Osteocyte (in vitro differentiated cells): ENCODE data around the gene KCNK7. TPM values are rescaled to one million over a fixed set of nuclear protein-coding genes. Genes with fewer than 3 reads are reported as not detected.

Source experiments
- DNase-seq: peaks from one replicate; pipeline ENCODE4 v3.0.0; 2021; ENCODE audit warnings: mixed read lengths; ENCODE audit not compliant: unreplicated experiment; ENCODE audit errors: extremely low spot score
- H3K27ac Mint-ChIP-seq: one replicate; pipeline ENCODE4 v1.8.0; 2021; ENCODE audit warnings: mild to moderate bottlenecking, mixed read lengths; ENCODE audit not compliant: unreplicated experiment
- H3K27me3 Mint-ChIP-seq: one replicate; pipeline ENCODE4 v1.8.0; 2021; ENCODE audit warnings: mixed read lengths; ENCODE audit not compliant: unreplicated experiment
- H3K36me3 Mint-ChIP-seq: one replicate; pipeline ENCODE4 v1.8.0; 2021; ENCODE audit warnings: mixed read lengths; ENCODE audit not compliant: unreplicated experiment
- H3K4me1 Mint-ChIP-seq: one replicate; pipeline ENCODE4 v1.8.0; 2021; ENCODE audit warnings: mixed read lengths; ENCODE audit not compliant: unreplicated experiment
- H3K4me3 Mint-ChIP-seq: one replicate; pipeline ENCODE4 v1.8.0; 2021; ENCODE audit warnings: mild to moderate bottlenecking, moderate library complexity, mixed read lengths; ENCODE audit not compliant: unreplicated experiment
- H3K9me3 Mint-ChIP-seq: one replicate; pipeline ENCODE4 v1.8.0; 2021; ENCODE audit warnings: mixed read lengths; ENCODE audit not compliant: unreplicated experiment
- total RNA-seq: library from RNA; stranded (reverse); gene quantifications from 2 replicates; pipeline ENCODE4 v1.2.1, GENCODE V29; 2021
- TF ChIP-seq, protein P1 (sequence below): fragments of 200-600 bp; sonication (generic); IDR thresholded peaks from 2 replicates; pipeline ENCODE4 v1.5.0; 2021; ENCODE audit warnings: antibody characterized with exemption, mild to moderate bottlenecking, moderate library complexity

KCNK7 gene
- total RNA-seq, 1 donor from 2014 or later: not detected

GRCh38 chr11:65620666-65621065, 25.1 kb upstream of the KCNK7 start:
- H3K4me1 Mint-ChIP-seq: peaks cover 8% of the 10 kb centered on the region
- no peaks in the 10 kb centered on the region for H3K27me3 Mint-ChIP-seq
- peaks cover 24% of the 10 kb centered on the region for H3K36me3 Mint-ChIP-seq
- no peak overlapping the region for H3K4me3 Mint-ChIP-seq
- DNase-seq: no peak
- H3K27ac Mint-ChIP-seq: no peak overlapping the region
- H3K9me3 Mint-ChIP-seq: no peaks in the 10 kb centered on the region
- TF ChIP-seq, protein P1, sequence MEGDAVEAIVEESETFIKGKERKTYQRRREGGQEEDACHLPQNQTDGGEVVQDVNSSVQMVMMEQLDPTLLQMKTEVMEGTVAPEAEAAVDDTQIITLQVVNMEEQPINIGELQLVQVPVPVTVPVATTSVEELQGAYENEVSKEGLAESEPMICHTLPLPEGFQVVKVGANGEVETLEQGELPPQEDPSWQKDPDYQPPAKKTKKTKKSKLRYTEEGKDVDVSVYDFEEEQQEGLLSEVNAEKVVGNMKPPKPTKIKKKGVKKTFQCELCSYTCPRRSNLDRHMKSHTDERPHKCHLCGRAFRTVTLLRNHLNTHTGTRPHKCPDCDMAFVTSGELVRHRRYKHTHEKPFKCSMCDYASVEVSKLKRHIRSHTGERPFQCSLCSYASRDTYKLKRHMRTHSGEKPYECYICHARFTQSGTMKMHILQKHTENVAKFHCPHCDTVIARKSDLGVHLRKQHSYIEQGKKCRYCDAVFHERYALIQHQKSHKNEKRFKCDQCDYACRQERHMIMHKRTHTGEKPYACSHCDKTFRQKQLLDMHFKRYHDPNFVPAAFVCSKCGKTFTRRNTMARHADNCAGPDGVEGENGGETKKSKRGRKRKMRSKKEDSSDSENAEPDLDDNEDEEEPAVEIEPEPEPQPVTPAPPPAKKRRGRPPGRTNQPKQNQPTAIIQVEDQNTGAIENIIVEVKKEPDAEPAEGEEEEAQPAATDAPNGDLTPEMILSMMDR: no peak

DNA sequence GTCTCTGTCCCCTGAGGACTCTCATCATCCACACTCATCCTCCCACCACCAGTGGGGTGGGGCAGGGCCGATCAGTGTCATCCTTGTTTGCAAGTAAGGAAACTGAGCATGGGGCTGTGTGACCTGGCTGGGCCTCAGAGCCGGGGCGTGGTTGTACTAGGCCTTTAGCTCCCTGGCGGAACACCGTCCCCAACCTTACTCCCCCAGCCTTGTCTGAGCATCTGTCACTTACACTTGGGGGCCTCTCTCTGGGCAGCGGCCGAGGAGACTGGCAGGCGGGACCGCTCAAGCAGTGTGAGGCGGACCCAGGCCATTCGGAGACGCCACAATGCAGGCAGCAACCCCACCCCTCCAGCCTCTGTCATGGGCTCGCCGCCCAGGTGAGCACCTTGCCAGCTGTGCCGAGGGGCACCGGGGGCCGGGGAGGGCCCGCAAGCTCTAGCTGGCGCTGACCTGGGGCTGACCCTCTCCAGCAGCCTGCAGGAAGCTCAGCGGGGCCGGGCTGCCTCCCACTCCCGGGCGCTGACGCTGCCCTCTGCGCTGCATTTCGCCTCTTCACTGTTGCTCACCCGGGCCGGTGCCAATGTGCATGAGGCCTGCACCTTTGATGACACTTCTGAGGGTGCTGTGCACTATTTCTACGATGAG, 23.8 kb upstream of the KCNK7 start:
- no peak for DNase-seq
- no peaks in the 10 kb centered on the region for H3K27me3 Mint-ChIP-seq
- TF ChIP-seq, protein P1: no peak
- no peak overlapping the region for H3K27ac Mint-ChIP-seq
- H3K36me3 Mint-ChIP-seq: peaks cover 23% of the 10 kb centered on the region
- no peaks in the 10 kb centered on the region for H3K9me3 Mint-ChIP-seq
- no peak overlapping the region for H3K4me3 Mint-ChIP-seq
- H3K4me1 Mint-ChIP-seq: peaks cover 8% of the 10 kb centered on the region

DNA sequence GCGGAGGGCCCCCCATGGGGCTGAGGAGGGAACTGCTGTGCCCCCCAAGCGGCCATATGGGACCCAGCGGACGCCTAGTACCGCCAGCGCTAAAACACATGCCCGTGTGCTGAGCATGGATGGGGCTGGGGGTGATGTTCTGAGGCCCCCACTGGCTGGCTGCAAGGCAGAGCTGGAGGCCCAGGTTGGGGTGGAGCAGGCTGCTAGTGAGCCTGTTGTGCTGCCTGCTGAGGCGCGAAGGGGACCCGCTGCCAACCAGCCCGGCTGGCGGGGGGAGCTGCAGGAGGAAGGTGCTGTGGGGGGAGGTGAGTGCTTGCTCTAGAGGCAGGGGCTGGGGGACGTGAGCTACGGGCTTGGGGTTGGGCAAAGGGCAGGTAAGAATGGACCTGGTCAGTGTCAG, 23.2 kb upstream of the KCNK7 start:
- Mint-ChIP-seq H3K27ac (no peak overlapping the region), H3K4me1 (peaks cover 8% of the 10 kb centered on the region), H3K27me3 (no peaks in the 10 kb centered on the region), H3K9me3 (no peaks in the 10 kb centered on the region), H3K4me3 (no peak overlapping the region), H3K36me3 (peaks cover 20% of the 10 kb centered on the region)
- TF ChIP-seq, protein P1: no peak
- no peak for DNase-seq

GRCh38 chr11:65617990-65618751, 22.6 kb upstream of the KCNK7 start:
- no peak for DNase-seq
- Mint-ChIP-seq H3K27ac (no peak overlapping the region), H3K9me3 (no peaks in the 10 kb centered on the region), H3K27me3 (no peaks in the 10 kb centered on the region), H3K4me3 (no peak overlapping the region), H3K4me1 (peaks cover 10% of the 10 kb centered on the region), H3K36me3 (peaks cover 20% of the 10 kb centered on the region)
- TF ChIP-seq, protein P1: no peak

DNA sequence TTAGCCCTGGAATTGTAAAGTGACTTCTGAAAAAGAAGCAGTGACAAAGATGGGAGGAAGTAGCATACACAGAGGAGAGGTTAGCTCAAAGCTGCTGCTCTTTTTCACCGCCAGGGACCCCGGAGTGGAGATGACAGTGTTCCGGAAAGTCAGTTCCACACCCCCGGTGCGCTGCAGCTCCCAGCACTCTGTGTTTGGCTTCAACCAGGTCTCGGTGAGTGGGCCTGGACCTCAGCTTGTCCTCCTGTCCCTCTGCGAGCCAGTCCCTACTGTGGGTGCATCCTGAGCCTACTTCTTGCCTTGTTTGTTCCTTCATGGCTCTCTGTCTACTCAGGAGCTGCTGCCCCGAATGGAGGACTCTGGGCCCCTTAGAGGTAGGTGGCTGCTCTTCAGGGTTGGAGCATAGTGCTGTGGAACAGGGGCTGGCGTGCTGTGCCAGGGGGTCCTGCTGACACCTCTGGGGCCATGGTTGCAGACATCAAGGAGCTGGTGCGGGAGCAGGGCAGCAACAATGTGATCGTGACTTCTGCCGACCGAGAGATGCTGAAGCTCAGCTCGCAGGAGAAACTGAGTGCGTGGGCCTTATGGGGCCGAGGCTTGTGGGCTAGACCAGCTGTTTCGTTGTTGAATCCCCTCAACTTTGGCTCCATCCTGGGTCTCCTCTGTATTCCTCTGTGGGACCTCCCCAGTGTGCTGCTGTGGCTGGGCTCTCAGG, 21.7 kb upstream of the KCNK7 start:
- Mint-ChIP-seq H3K9me3 (no peaks in the 10 kb centered on the region), H3K4me3 (peak overlapping the region; percentile 84), H3K27ac (peak overlapping the region; percentile 75), H3K27me3 (no peaks in the 10 kb centered on the region), H3K4me1 (peaks cover 15% of the 10 kb centered on the region), H3K36me3 (peaks cover 18% of the 10 kb centered on the region)
- no peak for DNase-seq
- TF ChIP-seq, protein P1: no peak
